Transverse colon (tissue), 4 donors: ENCODE data around the gene TMEM132E. TPM values are rescaled to one million over a fixed set of nuclear protein-coding genes. Genes with fewer than 3 reads are reported as not detected.

ENCODE experiments used
- DNase-seq: peaks from one replicate; pipeline ENCODE4 v3.0.0-alpha.2; 2019
- H3K27ac ChIP-seq, 4 donors: fragments of 200-600 bp; sonication (generic); 2 replicates each; pipeline ENCODE4 v1.5.1; 2016 to 2018; ENCODE audit warnings: inconsistent platforms in 4 of 4
- H3K27me3 ChIP-seq: fragments of 200-600 bp; sonication (generic); 2 replicates; pipeline ENCODE4 v1.5.1; 2017; ENCODE audit warnings: inconsistent platforms
- H3K36me3 ChIP-seq, 4 donors: fragments of 200-600 bp; sonication (generic); 2 replicates each; pipeline ENCODE4 v1.5.1; 2017 to 2019; ENCODE audit warnings: inconsistent platforms in 4 of 4
- H3K4me1 ChIP-seq, 4 donors: fragments of 200-600 bp; sonication (generic); 2 replicates each; pipeline ENCODE4 v1.5.1; 2017 to 2020; ENCODE audit warnings: inconsistent platforms in 4 of 4
- H3K4me3 ChIP-seq, 4 donors: fragments of 200-600 bp; sonication (generic); 1 replicate in 1 of 4; 2 replicates in 3 of 4; pipeline versions ENCODE4 v1.5.1 to v1.6.1; 2017 to 2019; ENCODE audit warnings: inconsistent platforms in 4 of 4
- H3K9me3 ChIP-seq, 2 donors: fragments of 200-600 bp; sonication (generic); 2 replicates each; pipeline ENCODE4 v1.5.1; 2017 to 2019; ENCODE audit warnings: inconsistent platforms in 2 of 2
- EP300 ChIP-seq: sonication (generic); formaldehyde crosslinking; IDR thresholded peaks from one replicate; pipeline ENCODE4 v1.6.1; 2017; ENCODE audit warnings: antibody characterized with exemption, low read depth
- POLR2A ChIP-seq: fragments of 450-650 bp; IDR thresholded peaks from one replicate; pipeline ENCODE4 v1.6.1; 2016; ENCODE audit warnings: antibody characterized with exemption, mild to moderate bottlenecking, moderate library complexity
- POLR2AphosphoS5 ChIP-seq, 3 donors: sonication (generic); formaldehyde crosslinking; IDR thresholded peaks; one replicate each; pipeline ENCODE4 v1.6.1; 2016; ENCODE audit warnings: antibody characterized with exemption in 3 of 3
- WGBS, 2 donors: methylation state at CpG; one replicate each; pipeline ENCODE4 v1.1.5; 2018; ENCODE audit warnings: low coverage in 1 of 2; 5-methylcytosine and 5-hydroxymethylcytosine counted together
- in situ Hi-C, 4 donors: fragments of 200-750 bp; cut with MboI; loops; one replicate each; pipeline versions ENCODE4 v1.15.0 to v1.15.1; 2017; ENCODE audit warnings: low sequenced_read_pairs in 3 of 4, low pct_ligation_motif_present in 1 of 4, low pct_unique_long_range_greater_than_20kb in 1 of 4
- intact Hi-C: fragments of 100-400 bp; cut with DNase I; formaldehyde crosslinking; loops from one replicate; pipeline ENCODE4 v1.15.1; 2023; ENCODE audit warnings: low total_unique reads
- total RNA-seq, 4 donors: library from RNA; depleted of rRNA; stranded (reverse); fragments of >200 nt; gene quantifications; one replicate each; pipeline ENCODE4 v1.1.0, GENCODE V29; 2016
- TF ChIP-seq, protein P1 (sequence below), 5 experiments: fragments of 200-600 bp in 3 of 5; fragments of 450-650 bp in 2 of 5; sonication (generic) in 3 of 5; IDR thresholded peaks; 1 replicate in 2 of 5; 2 replicates in 3 of 5; pipeline ENCODE4 v1.5.1; 2016 to 2017; ENCODE audit warnings: antibody characterized with exemption in 5 of 5, inconsistent platforms in 3 of 5, mild to moderate bottlenecking in 2 of 5, moderate library complexity in 1 of 5

The TMEM132E gene
- total RNA-seq, 4 donors from 2014 or later = not detected

DNA sequence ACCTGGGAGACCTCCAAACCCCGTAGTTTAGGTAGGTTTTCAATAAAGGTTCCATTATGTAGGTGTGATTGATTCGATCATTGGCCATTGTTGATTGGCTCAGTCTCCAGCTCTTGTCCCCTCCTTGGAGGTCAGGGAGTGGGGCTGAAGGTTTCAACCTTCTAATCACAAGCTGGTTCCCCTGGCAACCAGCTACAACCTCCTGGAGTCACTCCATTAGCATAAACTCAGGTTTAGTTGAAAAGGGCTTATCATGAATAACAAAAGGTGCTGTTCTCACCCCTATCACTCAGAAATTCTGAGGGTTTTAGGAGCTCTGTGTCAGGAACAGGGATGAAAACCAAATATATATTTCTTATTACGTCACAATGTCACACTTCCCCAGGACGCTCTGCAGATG is 28.5 kb downstream of the TMEM132E start:
- intact Hi-C loops = no loop called here
- 74% methylated on average over 4 of the region's 4 CpGs; no CpG with 5 or more reads in 1 of the 2 donors for WGBS, 2 donors

DNA sequence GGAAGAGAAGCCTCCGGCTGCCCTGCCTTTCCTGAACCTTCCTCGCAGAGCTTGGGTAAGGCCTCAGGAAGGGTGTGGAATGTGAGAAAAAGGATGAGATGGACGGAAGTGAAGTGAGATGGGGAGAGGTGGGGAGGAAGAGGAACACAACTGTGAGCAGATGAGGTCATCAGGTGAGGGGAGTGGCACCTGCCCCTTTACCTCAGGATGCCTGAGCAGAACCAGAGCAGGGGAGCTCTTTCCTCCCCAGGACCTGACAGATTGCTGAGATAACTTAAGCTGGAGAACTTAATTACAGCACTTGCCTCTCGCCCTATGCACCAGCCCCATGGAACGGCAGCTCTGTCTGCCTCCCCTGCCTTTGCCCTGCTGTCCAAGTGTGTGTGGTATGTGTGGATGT is 29.8 kb downstream of the TMEM132E start:
- Histone ChIP-seq H3K4me3 (no peak overlapping the region), H3K27ac (no peak overlapping the region), H3K9me3 (no peaks in the 10 kb centered on the region), H3K4me1 (no peaks in the 10 kb centered on the region), H3K27me3 (peaks cover 39% of the 10 kb centered on the region), H3K36me3 (no peaks in the 10 kb centered on the region)
- no peak for TF ChIP-seq POLR2AphosphoS5 (IDR thresholded peaks at IDR 0.05)
- no peak for TF ChIP-seq EP300
- TF ChIP-seq, protein P1, sequence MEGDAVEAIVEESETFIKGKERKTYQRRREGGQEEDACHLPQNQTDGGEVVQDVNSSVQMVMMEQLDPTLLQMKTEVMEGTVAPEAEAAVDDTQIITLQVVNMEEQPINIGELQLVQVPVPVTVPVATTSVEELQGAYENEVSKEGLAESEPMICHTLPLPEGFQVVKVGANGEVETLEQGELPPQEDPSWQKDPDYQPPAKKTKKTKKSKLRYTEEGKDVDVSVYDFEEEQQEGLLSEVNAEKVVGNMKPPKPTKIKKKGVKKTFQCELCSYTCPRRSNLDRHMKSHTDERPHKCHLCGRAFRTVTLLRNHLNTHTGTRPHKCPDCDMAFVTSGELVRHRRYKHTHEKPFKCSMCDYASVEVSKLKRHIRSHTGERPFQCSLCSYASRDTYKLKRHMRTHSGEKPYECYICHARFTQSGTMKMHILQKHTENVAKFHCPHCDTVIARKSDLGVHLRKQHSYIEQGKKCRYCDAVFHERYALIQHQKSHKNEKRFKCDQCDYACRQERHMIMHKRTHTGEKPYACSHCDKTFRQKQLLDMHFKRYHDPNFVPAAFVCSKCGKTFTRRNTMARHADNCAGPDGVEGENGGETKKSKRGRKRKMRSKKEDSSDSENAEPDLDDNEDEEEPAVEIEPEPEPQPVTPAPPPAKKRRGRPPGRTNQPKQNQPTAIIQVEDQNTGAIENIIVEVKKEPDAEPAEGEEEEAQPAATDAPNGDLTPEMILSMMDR (IDR thresholded peaks at IDR 0.05) = no peak
- TF ChIP-seq POLR2A = no peak
- in situ Hi-C loops = no loop called here
- whole genome bisulfite sequencing, 2 donors = 50% methylated on average over 4 to 5 of the region's 5 CpGs
- intact Hi-C loops = no loop called here
- DNase-seq = no peak

More for the DNA sequence above, 28.5 kb downstream of the TMEM132E start:
- DNase-seq = no peak
- in situ Hi-C loops = no loop called here
- Histone ChIP-seq H3K4me1 (no peaks in the 10 kb centered on the region), H3K9me3 (no peaks in the 10 kb centered on the region), H3K27me3 (peaks cover 39% of the 10 kb centered on the region), H3K27ac (no peak overlapping the region), H3K36me3 (no peaks in the 10 kb centered on the region), H3K4me3 (no peak overlapping the region)
- no peak for TF ChIP-seq POLR2A
- no peak for TF ChIP-seq EP300
- TF ChIP-seq POLR2AphosphoS5 (IDR thresholded peaks at IDR 0.05) = no peak
- TF ChIP-seq, protein P1 (IDR thresholded peaks at IDR 0.05) = no peak

GRCh38 chr17:34610039-34610438 is 30.7 kb downstream of the TMEM132E start:
- H3K27me3 ChIP-seq = peaks cover 39% of the 10 kb centered on the region
- H3K27ac ChIP-seq = no peak overlapping the region
- intact Hi-C loops = no loop called here

DNA sequence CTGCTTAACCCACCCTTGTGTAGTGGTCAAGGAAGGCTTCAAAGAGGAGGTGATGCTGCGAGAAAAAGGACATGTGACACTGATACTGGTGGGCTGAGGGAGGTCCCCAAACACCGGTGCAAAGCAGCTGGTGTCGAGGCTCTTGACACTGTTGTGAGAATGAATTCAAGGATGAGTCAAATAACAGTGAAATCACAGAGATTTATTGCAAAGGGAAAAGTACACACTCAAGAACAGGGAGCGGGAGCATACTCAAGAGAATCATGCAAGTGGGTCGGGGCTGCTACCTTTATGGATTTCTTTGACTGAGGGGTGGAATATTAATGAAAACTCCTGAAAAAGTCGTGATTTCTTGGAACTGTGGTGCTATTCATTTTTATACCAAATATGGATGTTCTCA is 31.1 kb downstream of the TMEM132E start:
- WGBS, 2 donors = 58 to 72% methylated on average over 5 to 6 of the region's 6 CpGs
- TF ChIP-seq, protein P1 (IDR thresholded peaks at IDR 0.05) = no peak
- no peak for TF ChIP-seq POLR2AphosphoS5 (IDR thresholded peaks at IDR 0.05)
- no peak for TF ChIP-seq EP300
- TF ChIP-seq POLR2A = no peak
- Histone ChIP-seq H3K36me3 (no peaks in the 10 kb centered on the region), H3K27me3 (peaks cover 39% of the 10 kb centered on the region), H3K4me3 (no peak overlapping the region), H3K27ac (no peak overlapping the region), H3K4me1 (no peaks in the 10 kb centered on the region), H3K9me3 (no peaks in the 10 kb centered on the region)
- intact Hi-C loops = no loop called here
- DNase-seq = no peak
- in situ Hi-C loops = no loop called here

More at GRCh38 chr17:34610039-34610438, 30.7 kb downstream of the TMEM132E start:
- in situ Hi-C loops = no loop called here
- H3K4me3 ChIP-seq = no peak overlapping the region
- H3K4me1 ChIP-seq = no peaks in the 10 kb centered on the region
- WGBS, 2 donors = 38 to 48% methylated on average over 3 to 5 of the region's 5 CpGs
- TF ChIP-seq, protein P1 (IDR thresholded peaks at IDR 0.05) = no peak
- TF ChIP-seq POLR2AphosphoS5 (IDR thresholded peaks at IDR 0.05) (no peak), EP300 (no peak), POLR2A (no peak)
- no peak for DNase-seq
- H3K36me3 ChIP-seq = no peaks in the 10 kb centered on the region
- no peaks in the 10 kb centered on the region for H3K9me3 ChIP-seq
